ENCODE measurements around the gene SNAP47.

The SNAP47 gene

DNA sequence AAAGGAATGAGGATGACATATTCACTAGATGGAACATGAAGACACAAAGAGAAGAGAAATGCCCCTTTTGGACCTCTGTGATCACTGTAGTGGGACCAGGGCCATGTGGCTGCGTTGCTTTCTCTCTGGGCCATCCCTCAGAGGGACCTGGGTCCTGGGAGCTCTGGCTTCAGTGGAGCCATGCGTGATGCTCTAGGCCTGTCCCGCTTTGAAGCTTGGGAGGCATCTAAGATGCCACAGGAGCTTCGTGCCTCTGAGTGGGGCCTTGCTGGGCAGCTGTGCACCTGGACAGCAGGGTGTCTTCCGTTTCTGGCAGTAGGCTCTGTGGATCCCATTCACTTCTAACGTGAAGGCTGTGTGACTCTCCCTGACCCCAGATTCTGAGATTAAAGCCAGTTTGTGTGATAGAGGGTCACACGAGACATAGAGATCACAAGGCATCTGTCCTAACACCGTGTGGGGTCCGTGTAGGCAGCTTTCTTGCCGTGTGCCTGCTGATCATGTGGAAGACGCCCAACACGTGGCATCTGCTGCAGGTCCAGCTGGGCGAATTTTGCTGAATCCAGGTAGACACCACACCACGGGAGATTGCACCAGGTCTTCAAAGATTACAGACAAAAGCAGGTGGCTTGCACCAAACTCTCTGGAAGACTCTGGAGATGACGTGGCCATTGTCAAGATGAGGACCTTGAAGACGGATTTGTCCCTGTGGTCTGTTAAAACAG lies 63.0 kb downstream of the SNAP47 start:
- DNase-seq (ENCODE audit: low read depth): no peak

- no peak for DNase-seq (ENCODE audit: low read depth)
Measured at GRCh38 chr1:227799756-227800155, 64.5 kb downstream of the SNAP47 start.

DNA sequence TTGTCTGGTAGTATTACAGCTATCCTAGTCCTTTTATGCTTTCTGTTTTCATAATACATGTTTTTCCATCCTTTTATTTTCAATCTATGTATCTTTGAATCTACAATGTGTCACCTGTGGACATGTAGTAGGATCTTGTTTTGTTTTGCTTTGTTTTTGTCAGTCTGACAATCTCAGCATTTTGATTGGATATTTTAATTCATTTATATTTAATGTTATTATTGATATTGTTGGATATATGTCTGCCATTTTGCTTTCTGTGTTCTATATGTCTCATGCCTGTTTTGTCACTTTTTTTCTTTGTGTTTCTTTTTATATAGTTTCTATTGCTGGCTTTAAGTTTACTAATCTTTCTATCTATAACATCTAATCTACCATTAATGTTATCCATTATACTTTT lies 68.7 kb downstream of the SNAP47 start:
- no peak for DNase-seq (ENCODE audit: low read depth)

- no peak for DNase-seq (ENCODE audit: low read depth)
Measured at GRCh38 chr1:227805606-227806197, 70.5 kb downstream of the SNAP47 start.

DNA sequence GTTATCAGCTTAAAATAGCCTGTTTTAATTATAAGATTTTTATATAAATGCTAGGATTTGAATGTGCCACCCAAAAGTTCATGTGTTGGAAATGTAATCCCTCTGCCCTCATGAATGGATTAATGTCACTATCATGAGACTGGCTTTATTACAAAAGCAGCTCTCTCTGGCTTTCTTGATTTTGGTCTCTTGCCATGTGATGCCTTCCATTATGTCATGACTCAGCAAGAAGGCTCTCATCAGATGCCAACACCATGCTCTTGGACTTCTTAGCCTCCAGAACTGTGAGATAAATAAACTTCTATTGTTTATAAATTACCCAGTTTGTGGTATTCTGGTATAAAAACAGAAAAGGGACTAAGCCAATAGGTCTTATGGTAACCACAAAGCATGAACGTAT lies 73.3 kb downstream of the SNAP47 start:
- no peak for DNase-seq (ENCODE audit: low read depth)

DNA sequence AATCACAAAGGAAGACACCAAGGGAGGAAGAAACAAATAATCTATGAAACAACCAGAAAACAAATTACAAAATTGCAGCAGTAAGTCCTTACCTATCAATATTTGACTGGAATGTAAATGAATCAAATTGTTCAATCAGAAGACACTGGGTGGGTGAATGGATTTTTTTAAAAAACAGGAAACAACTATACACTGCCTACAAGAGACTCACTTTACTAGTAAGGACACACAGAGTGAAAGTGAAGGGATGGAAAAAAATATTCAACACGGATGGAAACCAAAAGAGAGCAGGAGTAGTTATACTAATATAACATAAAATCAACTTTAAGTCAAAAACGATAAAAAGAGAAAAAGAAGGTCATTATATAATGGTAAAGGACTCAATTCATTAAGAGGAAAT lies 73.8 kb downstream of the SNAP47 start:
- no peak for DNase-seq (ENCODE audit: low read depth)

GRCh38 chr1:227813962-227814361 lies 78.7 kb downstream of the SNAP47 start:
- no peak for DNase-seq (ENCODE audit: low read depth)

DNA sequence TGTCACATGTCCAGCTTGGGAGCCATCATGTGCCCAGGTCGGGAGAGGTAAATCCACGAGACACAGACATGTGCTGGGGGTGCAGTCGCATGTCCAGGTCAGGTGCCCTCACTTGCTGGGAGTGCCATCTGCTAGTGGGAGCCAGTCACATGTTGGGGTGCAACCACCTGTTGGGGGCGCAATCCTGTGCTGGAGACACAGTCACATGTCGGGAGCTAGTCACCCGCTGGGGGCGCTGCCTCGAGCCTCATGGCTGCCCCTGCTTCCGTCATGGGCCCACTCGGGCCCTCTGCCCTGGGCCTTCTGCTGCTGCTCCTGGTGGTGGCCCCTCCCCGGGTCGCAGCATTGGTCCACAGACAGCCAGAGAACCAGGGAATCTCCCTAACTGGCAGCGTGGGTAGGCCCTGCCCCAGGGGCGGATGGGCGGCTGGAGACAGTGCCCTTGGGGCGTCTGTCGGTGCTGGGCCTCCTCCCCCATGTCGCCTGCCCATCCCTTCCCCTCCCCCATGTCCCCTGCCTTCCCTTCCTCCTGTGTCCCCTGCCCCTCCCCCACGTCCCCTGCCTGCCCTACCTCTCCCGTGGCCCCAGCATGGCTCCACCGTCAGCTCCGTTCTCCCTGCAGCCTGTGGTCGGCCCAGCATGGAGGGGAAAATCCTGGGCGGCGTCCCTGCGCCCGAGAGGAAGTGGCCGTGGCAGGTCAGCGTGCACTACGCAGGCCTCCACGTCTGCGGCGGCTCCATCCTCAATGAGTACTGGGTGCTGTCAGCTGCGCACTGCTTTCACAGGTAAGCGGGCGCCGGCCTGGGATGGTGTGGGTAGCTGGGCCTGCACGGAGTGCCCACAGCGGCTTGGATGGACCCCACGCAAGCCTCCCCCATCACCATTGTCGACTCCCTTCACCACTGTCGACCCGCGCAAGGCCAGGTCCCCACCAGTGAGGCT lies 80.5 kb downstream of the SNAP47 start, which contains the start of gene PRSS38:
PRSS38 (plus strand) TSS at position 208 of the 942 bp plus-strand sequence; CDS start at position 250, 42 bp downstream.
- DNase-seq (ENCODE audit: low read depth): no peak

DNA sequence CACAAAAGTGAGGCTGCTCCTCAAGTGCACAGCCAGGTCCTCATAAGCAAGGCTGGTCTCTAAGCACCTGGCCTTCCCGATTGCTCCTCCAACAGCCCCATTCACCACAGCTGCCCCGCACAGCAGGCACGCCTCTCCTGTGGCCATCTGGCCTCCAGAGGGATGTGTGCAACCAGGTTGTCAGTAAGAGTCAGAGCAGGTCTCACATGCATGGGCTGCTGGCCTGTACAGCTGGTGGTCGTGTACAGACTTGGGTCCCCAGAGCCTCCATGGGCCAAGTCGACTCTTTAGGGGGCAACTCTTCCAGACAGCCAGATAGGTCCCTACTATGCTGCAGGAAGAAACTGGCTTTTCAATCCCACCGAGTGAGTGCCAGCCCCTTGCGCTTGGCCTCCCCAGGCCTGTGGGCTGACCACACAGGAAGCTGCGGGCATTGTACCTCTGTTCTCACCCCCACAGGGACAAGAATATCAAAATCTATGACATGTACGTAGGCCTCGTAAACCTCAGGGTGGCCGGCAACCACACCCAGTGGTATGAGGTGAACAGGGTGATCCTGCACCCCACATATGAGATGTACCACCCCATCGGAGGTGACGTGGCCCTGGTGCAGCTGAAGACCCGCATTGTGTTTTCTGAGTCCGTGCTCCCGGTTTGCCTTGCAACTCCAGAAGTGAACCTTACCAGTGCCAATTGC lies 81.7 kb downstream of the SNAP47 start:
- DNase-seq (ENCODE audit: low read depth): no peak

DNA sequence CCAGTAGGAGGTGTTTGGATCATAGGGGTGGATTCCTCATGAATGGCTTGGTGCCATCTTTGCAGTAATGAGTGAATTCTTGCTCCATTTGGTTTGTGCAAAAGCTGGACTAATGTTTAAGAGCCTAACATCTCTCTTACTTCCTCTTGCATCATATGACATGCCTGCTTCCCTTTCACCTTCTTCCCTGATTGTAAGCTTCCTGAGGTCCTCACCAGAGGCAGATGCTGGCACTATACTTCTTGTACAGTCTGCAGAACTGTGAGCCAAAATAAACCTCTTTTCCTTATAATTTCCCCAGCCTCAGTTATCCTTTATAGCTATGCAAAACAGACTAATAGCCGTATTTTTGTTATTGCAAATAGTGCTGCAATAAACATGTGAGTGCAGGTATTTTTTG lies 88.3 kb downstream of the SNAP47 start:
- no peak for DNase-seq (ENCODE audit: low read depth)

GRCh38 chr1:227824204-227824603 lies 89.0 kb downstream of the SNAP47 start:
- no peak for DNase-seq (ENCODE audit: low read depth)

- no peak for DNase-seq (ENCODE audit: low read depth)
Measured at GRCh38 chr1:227828786-227829185, 93.6 kb downstream of the SNAP47 start.

Measured in stimulated activated CD8-positive, alpha-beta memory T cell treated with anti-CD3 and anti-CD28 coated beads, Interleukin-7, amount 100 ng/mL, for 24 hours (primary cell).